OCI-LY3 (cell line): ENCODE measurements around the gene HSCB.

Source experiments
- EZH2phosphoT487 ChIP-seq: fragments of 200-600 bp; shearing (Covaris generic); IDR thresholded peaks from 2 replicates; pipeline ENCODE4 v1.6.1; 2018; ENCODE audit warnings: antibody characterized with exemption, mixed run types, low read depth
- TF ChIP-seq, protein P1 (sequence below): fragments of 200-600, 300-600 bp; sonication (generic); IDR thresholded peaks from 2 replicates; pipeline ENCODE4 v1.5.1; 2014; ENCODE audit warnings: antibody characterized with exemption, low read length, low read depth

DNA sequence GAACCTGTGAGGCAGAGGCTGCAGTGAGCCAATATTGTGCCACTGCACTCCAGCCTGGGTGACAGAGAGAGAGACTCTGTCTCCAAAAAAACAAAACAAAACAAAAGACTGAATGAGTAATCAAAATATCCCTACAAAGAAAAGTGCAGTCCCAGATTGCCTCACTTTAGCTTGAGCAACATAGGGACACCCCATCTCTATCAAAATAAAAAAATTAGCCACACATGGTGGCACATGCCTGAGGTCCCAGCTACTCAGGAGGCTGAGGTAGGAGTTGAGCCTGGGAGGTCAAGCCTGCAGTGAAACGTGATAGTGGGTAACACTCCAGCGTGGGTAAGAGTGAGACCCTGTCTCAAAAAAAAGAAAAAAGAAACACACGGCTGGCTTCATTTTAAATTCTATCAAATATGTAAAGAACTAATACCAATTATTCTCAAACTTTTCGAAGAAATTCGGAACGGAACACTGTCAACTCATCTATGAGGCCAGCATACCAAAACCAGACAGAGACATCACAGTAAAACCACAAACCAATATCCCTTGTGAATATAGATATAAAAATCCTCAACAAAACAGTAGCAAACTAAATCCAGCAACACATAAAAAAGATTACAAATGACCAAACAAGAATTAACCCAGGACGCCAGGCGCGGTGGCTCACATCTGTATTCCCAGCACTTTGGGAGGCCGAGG, 13.1 kb upstream of the HSCB start:
- TF ChIP-seq, protein P1, sequence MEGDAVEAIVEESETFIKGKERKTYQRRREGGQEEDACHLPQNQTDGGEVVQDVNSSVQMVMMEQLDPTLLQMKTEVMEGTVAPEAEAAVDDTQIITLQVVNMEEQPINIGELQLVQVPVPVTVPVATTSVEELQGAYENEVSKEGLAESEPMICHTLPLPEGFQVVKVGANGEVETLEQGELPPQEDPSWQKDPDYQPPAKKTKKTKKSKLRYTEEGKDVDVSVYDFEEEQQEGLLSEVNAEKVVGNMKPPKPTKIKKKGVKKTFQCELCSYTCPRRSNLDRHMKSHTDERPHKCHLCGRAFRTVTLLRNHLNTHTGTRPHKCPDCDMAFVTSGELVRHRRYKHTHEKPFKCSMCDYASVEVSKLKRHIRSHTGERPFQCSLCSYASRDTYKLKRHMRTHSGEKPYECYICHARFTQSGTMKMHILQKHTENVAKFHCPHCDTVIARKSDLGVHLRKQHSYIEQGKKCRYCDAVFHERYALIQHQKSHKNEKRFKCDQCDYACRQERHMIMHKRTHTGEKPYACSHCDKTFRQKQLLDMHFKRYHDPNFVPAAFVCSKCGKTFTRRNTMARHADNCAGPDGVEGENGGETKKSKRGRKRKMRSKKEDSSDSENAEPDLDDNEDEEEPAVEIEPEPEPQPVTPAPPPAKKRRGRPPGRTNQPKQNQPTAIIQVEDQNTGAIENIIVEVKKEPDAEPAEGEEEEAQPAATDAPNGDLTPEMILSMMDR, result no peak
- TF ChIP-seq EZH2phosphoT487, result no peak
